Left ventricle myocardium inferior (tissue), 1 donor: ENCODE data around the gene ARHGAP25. TPM values are rescaled to one million over a fixed set of nuclear protein-coding genes. Genes with fewer than 3 reads are reported as not detected.

Experiments used
- DNase-seq: peaks from one replicate; pipeline ENCODE4 v3.0.0-alpha.2; 2020
- H3K27ac ChIP-seq: fragments of 200-600 bp; replicated peaks from 2 replicates; pipeline ENCODE4 v1.8.0; 2021
- H3K27me3 ChIP-seq: fragments of 200-600 bp; 2 replicates; pipeline ENCODE4 v1.8.0; 2021; ENCODE audit warnings: low read depth
- H3K36me3 ChIP-seq: fragments of 200-600 bp; 2 replicates; pipeline ENCODE4 v1.8.0; 2021
- H3K4me1 ChIP-seq: fragments of 200-600 bp; 2 replicates; pipeline ENCODE4 v1.8.0; 2021
- H3K4me3 ChIP-seq: fragments of 200-600 bp; 2 replicates; pipeline ENCODE4 v1.8.0; 2021; ENCODE audit warnings: mild to moderate bottlenecking, moderate library complexity
- H3K9me3 ChIP-seq: fragments of 200-600 bp; replicated peaks from 2 replicates; pipeline ENCODE4 v1.8.0; 2021
- CTCF ChIP-seq: fragments of 200-600 bp; IDR thresholded peaks from 2 replicates; pipeline ENCODE4 v1.8.0; 2021; ENCODE audit warnings: antibody characterized with exemption, mild to moderate bottlenecking, borderline replicate concordance
- intact Hi-C: fragments of 100-400 bp; cut with micrococcal nuclease; formaldehyde crosslinking; loops from one replicate; pipeline ENCODE4 v1.11.0; 2022
- total RNA-seq: library from RNA; stranded (reverse); fragmentation: NEBNext Ultra II Directional; extraction: Animal tissue kit (Norgen Biotek cat#: 25700); gene quantifications from one replicate; pipeline ENCODE4 v1.2.1, GENCODE V29; 2021
- donor health status: DM: no; HTN: yes; CAD: no; lungs with severe emphysema.

The ARHGAP25 gene
- total RNA-seq, 1 donor from 2014 or later = 5.3 TPM

DNA sequence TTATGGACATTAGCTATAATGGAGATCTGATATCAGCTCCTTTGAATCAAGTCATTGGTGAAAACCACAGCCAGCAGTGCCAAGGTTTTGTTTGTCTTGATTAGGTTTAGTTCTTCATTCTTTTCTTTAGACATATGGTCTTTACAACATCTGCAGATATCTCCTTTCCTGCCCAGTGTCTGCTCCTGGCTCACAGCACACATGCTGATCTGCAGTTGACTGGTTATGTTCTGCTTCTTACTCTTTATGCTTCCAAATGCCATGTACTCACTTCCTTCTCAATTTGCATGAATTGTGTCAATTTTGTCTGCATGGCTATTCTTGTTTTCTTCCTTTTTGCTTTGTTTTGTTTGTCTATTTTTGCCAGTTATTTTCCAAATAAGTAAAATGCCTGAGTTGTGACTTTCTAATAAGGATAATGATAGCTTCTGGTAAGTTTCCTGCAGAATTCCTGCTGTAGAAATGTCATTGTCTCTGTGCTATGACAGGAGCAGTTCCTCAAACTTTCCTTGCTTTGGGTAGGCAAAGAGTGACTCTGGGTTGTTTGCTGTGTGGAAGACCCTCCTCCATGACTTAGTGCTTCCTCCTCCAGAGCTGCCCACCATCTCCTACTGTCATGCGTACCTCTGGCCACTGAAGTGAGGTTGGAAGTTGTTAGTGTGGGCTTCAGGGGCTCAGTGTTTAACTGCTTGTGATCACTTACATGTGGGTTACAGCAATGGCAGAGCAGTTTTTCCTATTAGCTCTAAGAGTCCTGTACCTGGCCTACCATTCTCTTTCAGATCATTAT is 8.2 kb downstream of the ARHGAP25 start:
- no peaks in the 10 kb centered on the region for H3K36me3 ChIP-seq
- H3K9me3 ChIP-seq = no peaks in the 10 kb centered on the region
- peak overlapping the region; percentile 9 for H3K27ac ChIP-seq
- no peak for DNase-seq
- TF ChIP-seq CTCF = no peak
- peaks cover 8% of the 10 kb centered on the region for H3K27me3 ChIP-seq
- intact Hi-C loops = no loop called here
- H3K4me3 ChIP-seq = no peak overlapping the region
- no peaks in the 10 kb centered on the region for H3K4me1 ChIP-seq

DNA sequence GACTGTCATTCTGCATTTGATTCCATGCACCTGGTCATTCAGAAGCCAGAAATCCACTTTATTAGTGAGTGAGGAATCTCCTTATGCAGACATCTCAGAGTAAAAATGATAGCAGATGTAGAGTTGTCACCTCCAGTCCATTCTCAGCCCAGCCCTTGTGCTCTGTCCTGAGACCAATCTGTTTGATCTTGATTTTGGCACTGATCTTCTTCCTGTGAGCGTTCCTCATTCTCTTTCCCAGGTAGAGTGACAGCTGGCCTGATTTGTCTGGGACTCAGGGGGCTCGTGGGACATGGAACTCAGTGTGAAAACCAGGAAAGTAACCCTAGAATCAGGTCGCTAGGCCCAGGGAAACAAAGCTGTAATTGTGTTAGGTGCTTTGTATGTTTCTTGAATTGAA is 8.9 kb downstream of the ARHGAP25 start:
- H3K4me1 ChIP-seq = no peaks in the 10 kb centered on the region
- no peak overlapping the region for H3K27ac ChIP-seq
- H3K27me3 ChIP-seq = peaks cover 8% of the 10 kb centered on the region
- intact Hi-C loops = no loop called here
- no peak overlapping the region for H3K4me3 ChIP-seq
- H3K9me3 ChIP-seq = no peaks in the 10 kb centered on the region
- no peak for TF ChIP-seq CTCF
- DNase-seq = no peak
- no peaks in the 10 kb centered on the region for H3K36me3 ChIP-seq

DNA sequence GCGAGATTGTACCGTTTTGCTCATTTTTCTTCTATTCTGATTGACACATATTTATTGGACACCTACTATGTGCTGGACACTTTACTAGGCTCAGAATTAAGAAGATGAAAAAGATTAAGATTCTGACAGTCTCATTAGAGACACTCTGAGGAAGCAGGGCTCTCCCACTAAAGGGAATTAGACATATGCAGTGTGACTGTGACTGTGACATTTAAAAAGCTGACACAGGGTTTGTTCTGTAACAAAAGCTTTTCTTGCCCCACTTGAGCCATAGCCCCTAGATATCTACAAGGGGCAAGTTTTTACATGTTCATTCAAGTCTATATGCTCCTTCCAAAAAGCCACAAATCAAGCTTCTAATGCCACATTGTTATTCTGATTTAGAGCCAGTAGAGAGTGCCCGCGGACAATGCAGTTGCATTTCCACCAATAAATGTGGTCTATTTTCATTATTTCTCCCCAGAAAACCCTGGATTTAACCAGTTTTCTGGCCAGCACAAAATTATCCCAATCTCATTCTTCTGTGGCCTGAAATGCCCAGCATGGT is 9.8 kb downstream of the ARHGAP25 start:
- H3K4me3 ChIP-seq = no peak overlapping the region
- TF ChIP-seq CTCF = no peak
- no peaks in the 10 kb centered on the region for H3K9me3 ChIP-seq
- H3K36me3 ChIP-seq = no peaks in the 10 kb centered on the region
- H3K27ac ChIP-seq = no peak overlapping the region
- no peaks in the 10 kb centered on the region for H3K4me1 ChIP-seq
- intact Hi-C loops = no loop called here
- peaks cover 8% of the 10 kb centered on the region for H3K27me3 ChIP-seq
- no peak for DNase-seq

- Histone ChIP-seq H3K27me3 (peaks cover 8% of the 10 kb centered on the region), H3K4me3 (no peak overlapping the region), H3K36me3 (no peaks in the 10 kb centered on the region), H3K9me3 (no peaks in the 10 kb centered on the region), H3K4me1 (no peaks in the 10 kb centered on the region), H3K27ac (no peak overlapping the region)
- intact Hi-C loops = no loop called here
- TF ChIP-seq CTCF = no peak
- DNase-seq = no peak
These were observed 10.4 kb downstream of the ARHGAP25 start for GRCh38 chr2:68745006-68745405.

- Histone ChIP-seq H3K4me3 (no peak overlapping the region), H3K27ac (no peak overlapping the region), H3K27me3 (peaks cover 8% of the 10 kb centered on the region), H3K4me1 (no peaks in the 10 kb centered on the region), H3K9me3 (no peaks in the 10 kb centered on the region), H3K36me3 (no peaks in the 10 kb centered on the region)
- no peak for DNase-seq
- TF ChIP-seq CTCF = no peak
- intact Hi-C loops = no loop called here
These were observed 11.8 kb downstream of the ARHGAP25 start for GRCh38 chr2:68746408-68746807.
